ENCODE data around the gene PTPRG.

DNA sequence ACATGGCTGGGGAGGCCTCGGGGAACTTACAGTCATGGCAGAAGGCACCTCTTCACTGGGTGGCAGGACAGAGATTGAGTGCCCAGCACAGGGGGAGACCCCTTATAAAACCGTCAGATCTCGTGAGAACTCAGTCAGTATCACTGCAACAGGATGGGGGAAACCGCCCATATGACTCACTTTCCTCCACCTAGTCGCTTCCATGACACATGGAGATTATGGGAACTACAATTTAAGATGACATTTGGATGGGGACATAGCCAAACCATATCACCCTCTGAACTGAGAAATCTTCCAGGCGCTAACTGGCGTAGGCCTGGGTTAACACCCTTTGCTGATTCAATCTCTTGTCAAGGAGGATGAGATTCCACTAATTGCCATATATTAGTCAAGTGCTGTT, 419.7 kb downstream of the PTPRG start:
- TF ChIP-seq, protein P1, sequence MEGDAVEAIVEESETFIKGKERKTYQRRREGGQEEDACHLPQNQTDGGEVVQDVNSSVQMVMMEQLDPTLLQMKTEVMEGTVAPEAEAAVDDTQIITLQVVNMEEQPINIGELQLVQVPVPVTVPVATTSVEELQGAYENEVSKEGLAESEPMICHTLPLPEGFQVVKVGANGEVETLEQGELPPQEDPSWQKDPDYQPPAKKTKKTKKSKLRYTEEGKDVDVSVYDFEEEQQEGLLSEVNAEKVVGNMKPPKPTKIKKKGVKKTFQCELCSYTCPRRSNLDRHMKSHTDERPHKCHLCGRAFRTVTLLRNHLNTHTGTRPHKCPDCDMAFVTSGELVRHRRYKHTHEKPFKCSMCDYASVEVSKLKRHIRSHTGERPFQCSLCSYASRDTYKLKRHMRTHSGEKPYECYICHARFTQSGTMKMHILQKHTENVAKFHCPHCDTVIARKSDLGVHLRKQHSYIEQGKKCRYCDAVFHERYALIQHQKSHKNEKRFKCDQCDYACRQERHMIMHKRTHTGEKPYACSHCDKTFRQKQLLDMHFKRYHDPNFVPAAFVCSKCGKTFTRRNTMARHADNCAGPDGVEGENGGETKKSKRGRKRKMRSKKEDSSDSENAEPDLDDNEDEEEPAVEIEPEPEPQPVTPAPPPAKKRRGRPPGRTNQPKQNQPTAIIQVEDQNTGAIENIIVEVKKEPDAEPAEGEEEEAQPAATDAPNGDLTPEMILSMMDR (IDR thresholded peaks at IDR 0.05), result no peak
- no peak for TF ChIP-seq POLR2AphosphoS5 (IDR thresholded peaks at IDR 0.05)
- no peak for TF ChIP-seq POLR2A (IDR thresholded peaks at IDR 0.05; ENCODE audit: low read depth)
- TF ChIP-seq EP300 (IDR thresholded peaks at IDR 0.05), result no peak

All from esophagus muscularis mucosa (tissue), 4 donors.